GM19452 (cell line): ENCODE measurements around the gene TSPAN4.

Source experiments
- ATAC-seq: cut with Tn5 transposase; IDR thresholded peaks from one replicate; pipeline ENCODE4 v1.9.1; 2021; ENCODE audit not compliant: unreplicated experiment

TSPAN4 gene

GRCh38 chr11:803770-804598, 38.7 kb upstream of the TSPAN4 start:
- ATAC-seq, result no peak

DNA sequence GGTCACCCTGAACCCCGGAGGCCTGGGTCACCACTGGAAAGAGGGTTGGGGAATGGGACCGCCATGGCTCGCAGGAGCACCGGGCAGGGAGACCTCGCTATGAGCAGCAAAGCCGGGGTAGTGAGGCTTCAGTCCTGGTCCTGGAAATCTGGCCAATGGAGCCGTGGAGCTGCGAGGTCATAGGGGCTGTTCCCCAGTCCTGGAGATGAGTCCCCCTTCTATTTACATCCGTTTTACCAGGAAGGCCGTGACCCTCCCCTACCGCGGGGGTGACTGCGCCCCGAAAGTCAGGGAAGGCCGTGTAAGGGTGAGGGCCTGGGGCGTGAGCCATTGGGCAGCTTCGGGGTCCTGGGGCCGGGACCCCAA, 38.1 kb upstream of the TSPAN4 start:
- ATAC-seq, result no peak

DNA sequence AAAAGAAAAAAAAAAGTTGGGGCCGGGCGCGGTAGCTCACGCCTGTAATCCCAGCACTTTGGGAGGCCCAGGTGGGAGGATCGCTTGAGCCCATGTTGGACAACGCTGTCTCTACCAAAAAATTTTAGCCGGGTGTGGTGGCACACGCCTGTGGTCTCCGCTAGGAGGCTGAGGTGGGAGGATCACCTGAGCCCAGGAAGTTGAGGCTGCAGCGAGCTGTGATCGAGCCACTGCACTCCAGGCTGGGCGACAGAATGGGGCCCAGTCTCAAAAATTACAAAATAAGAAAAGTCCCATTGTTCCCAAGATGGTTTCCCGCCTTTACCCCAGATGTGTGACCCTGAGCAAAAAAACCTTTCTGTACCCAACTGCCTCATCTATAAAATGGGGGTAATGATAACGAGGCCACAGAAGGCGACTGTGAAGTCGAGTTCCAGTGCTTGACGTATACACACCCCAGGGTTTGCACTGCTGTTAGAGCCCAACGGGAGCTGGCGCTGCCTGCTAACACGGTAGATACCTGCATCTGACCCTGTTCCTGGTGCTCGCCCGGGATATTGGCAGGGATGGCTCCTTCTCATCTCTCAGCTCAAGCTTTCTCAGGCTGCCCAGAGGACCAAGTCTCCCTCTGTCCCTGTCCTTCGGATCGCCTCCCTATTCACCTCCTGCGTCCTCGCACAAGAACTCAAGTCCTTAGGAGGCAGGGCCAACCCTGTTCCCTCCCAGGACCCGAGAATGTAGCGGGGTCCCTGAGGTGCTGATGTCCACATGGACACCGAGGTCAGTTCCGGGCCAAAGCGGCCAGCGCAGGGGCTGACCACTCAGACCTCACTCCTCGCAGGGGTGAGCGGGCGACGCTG, 34.0 kb upstream of the TSPAN4 start:
- no peak for ATAC-seq

- peak; percentile 65 for ATAC-seq
Measured at GRCh38 chr11:809287-810039, 33.2 kb upstream of the TSPAN4 start, which contains the start of gene RPLP2. Gene RPLP2, plus strand, starts transcription at chr11:809967. Its CDS starts 268 bp downstream, at chr11:810235.

DNA sequence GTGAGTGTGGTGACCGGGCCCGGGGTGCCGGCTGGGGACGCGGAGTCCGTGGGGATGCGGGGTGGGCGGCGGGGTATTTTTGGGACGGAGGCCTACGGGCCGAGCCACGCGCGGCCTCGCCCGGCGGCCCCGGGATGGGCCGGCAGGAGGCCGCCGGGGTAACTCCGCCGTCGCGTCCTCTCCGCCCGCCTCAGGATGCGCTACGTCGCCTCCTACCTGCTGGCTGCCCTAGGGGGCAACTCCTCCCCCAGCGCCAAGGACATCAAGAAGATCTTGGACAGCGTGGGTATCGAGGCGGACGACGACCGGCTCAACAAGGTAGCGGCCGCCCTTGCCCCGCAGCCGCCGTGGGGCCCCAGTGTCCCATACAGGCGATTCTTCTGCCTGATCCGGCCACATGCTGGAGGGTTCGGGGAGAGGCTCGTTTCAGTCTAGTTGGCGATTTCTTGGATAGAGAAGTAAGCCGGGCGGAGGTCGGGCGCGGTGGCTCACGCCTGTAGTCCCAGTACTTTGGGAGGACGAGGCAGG, 32.5 kb upstream of the TSPAN4 start:
- ATAC-seq, result peak; percentile 9

DNA sequence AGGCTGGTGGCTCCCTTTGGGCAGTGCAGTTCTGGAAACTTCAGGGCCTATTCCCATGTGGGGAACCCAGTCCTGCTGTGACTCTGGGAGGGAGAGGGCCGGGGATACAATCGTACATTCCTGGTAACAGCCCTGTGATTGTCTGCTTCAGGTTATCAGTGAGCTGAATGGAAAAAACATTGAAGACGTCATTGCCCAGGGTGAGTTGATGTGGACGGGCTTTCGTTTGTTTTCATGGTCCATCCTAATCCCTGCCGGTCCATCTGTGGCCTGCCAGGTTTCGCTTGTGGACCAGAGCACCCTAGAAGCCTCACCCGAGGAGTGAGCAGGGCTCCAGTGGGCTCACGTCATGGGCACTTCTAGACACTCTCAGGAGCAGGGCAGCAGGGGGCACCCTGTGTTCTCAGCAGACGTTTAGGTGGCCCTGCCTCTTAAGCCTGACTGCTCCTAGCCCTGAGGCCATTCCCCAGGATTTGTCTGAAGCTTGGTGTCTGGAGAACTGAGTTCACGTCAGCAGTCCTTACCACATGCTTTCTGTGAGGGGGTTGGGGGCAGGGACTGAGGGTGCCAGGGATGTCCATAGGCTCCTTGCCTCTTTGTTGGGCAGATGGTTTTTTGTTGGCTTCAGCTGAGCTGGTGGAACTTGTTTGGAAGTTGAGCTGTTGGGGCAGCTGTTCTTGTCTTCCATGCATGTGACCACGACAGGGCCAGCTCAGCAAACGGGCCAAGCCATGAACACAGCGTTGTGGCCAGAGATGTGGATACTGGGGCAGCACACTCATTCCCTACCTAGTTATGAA, 31.0 kb upstream of the TSPAN4 start:
- ATAC-seq, result no peak

GRCh38 chr11:812390-812789, 30.3 kb upstream of the TSPAN4 start:
- no peak for ATAC-seq

GRCh38 chr11:813072-813455, 29.6 kb upstream of the TSPAN4 start:
- ATAC-seq, result no peak

DNA sequence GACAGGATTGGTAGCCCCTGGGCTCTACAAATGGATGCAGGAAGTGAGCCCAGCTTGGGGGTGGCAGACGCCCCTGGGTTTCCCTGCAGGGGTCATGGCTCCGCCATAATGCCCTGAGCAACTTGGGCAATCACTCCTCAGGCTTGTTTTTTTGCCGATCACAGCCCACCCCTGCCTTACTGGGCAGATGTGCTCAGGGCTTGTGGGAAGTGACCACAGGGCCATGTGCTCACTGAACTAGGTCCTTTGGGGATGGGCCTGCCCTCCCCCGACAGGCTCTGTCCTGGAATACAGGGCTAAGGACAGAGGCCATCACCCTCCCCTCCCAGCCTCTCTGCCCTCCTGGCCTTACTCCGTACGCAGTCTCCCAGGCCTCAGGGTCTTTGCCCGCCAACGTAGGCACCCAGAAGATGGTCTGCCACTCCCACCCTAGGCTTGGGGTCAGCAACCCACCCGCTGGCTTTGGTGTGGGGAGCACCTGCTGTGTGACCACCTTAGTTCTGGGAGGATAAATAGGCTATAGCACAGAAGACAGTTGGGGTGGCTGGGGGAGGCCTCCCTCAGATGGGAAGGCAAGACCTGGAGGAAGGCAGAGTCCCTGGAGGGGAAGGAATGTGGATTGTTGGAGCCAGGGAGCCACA, 29.1 kb upstream of the TSPAN4 start:
- no peak for ATAC-seq

GRCh38 chr11:815675-816432, 26.8 kb upstream of the TSPAN4 start:
- no peak for ATAC-seq

DNA sequence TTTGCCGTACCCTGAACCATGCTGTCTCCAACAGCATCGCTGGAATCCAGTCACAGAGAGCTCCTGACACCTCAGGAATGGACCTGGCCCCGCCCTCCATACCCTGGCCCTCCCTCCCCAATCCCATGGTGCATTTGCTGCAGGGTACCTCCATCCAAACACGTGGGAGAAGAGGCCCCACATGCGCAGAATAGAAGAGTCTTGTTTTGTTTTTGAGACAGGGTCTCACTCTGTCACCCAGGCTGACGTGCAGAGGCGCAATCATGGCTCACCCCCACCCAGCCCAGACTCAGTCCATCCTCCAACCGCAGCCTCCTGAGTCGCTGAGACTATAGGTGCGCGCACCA, 26.2 kb upstream of the TSPAN4 start:
- ATAC-seq, result no peak

GRCh38 chr11:818396-819128, 24.1 kb upstream of the TSPAN4 start, which contains the start of gene PNPLA2:
Gene PNPLA2, plus strand, starts transcription at chr11:818914. Its CDS starts 805 bp downstream, at chr11:819719.
- no peak for ATAC-seq

DNA sequence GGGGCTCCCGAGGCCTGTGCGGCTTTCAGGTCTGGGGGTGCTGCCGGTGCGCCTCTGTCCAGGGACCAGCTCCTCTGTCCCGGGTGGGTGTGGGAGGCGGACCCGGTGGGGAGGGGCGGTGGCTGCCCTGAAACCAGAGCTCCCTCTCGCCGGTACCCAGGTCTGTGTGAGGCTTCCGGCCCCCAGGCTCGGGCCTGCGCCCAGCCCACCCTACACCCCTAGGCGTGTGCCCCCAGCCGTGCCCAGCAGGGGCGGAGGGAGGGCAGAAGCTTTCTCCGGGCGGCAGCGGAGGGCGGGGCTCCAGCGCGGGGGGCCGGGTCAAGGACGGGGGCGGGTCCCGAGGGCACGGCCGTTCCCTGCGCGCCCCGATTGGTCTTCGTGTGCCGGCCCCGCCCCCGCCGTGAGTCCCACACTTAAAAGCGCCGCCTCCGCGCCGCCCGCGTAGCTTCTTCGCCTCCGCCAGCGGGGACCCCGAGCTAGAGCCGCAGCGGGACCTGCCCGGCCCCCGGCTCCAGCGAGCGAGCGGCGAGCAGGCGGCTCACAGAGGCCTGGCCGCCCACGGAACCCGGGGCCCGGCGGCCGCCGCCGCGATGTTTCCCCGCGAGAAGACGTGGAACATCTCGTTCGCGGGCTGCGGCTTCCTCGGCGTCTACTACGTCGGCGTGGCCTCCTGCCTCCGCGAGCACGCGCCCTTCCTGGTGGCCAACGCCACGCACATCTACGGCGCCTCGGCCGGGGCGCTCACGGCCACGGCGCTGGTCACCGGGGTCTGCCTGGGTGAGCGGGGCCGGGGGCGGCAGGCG, 23.3 kb upstream of the TSPAN4 start:
- ATAC-seq, result peak; percentile 58

- peak; percentile 55 for ATAC-seq
Measured at GRCh38 chr11:819943-820649, 22.6 kb upstream of the TSPAN4 start.

DNA sequence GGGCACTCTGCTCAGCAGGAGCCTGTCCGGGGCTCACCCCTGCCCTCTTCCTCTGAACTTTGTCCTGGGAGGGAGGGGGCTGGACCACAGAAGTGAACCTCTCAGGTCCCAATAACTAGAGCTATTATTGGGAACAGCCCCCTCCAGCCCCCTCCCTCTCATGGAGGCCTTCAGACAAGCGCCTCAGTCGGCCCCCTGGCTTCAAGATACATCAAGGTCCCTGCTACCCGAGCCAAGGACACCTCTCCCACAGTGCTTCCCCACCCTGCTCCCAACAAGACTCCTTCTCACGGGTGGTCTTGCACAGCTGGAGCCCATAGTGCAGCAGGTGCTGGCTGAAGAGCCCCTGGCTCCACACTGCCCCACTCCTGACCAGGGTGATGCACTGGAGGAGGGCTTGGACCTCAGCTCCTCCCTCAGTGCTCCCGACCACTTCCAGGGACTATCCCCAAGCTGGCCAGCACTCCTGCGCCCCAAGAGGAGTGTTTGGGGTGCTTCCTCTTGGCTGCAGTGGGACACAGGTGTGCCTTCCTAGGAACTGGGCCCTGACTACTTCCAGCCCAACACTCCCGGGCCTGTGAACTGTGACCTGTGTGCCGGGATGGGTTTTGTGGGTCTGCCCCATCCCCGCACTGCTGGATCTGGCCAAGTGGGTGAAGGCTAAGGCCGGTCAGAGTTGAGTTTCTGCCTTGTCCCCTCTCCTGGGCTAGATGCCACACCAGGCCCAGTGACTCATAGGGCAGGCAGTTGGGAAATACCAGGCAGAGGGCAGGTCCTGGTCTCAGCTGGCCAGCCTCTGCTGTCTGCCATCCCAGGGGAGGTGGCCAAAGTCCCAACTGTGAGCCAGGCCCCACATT, 21.8 kb upstream of the TSPAN4 start:
- ATAC-seq, result no peak
